CD4-positive, alpha-beta T cell treated with Interleukin-17A for 1 hour (primary cell): ENCODE data around the gene PADI6.
A peak's percentile ranks its signal among the peaks of the same experiment; 100 is the strongest.
"Not testable (repeated sequence)": the region's sequence is repeated elsewhere in the genome, so short reads cannot be mapped to it uniquely, and the experiment has no call there.

ENCODE experiments used
- DNase-seq: peaks from one replicate; pipeline ENCODE4 v3.0.0-alpha.2; 2020

Gene PADI6

DNA sequence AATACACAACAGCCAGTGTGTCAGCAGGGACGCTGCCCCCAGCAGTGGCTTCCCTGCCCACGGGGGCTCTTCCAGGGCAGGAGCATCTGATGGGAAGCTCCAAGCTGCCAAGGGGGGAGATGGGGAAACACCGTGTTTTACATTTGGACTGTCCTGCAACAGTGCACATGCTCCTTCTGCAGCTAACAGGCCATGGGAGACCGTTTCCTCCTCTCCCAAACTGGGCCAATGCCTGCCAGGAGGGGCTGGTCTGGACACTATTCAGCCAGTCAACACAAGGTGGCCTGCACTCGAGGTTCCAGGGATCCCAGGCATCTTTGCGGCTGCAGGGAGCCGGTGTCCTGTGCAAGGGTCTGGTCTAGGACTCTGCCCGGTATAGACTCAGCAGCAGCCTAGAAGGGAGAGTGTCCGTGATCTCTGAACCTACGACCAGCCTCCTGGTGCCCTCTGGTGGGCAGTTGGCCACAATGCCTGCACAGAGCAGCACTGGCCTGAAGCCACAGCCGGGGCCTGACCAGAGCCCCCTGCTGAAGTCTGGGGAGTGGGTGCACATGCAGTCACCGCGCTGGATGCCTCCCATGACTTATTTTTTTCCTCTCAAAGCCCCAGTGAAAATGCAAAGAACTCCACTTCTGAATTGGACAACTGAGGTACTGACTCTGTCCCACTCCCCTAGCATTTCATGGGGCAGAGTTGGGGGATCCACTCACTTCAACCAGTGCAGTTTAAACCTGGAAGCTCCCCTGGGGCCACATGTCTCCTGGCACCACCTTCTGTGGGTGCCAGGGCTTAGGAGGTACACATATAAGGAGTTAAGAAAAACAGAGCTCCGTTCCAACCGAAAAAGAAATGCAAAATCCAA is 34.1 kb downstream of the PADI6 start:
- DNase-seq: peak; percentile 35

DNA sequence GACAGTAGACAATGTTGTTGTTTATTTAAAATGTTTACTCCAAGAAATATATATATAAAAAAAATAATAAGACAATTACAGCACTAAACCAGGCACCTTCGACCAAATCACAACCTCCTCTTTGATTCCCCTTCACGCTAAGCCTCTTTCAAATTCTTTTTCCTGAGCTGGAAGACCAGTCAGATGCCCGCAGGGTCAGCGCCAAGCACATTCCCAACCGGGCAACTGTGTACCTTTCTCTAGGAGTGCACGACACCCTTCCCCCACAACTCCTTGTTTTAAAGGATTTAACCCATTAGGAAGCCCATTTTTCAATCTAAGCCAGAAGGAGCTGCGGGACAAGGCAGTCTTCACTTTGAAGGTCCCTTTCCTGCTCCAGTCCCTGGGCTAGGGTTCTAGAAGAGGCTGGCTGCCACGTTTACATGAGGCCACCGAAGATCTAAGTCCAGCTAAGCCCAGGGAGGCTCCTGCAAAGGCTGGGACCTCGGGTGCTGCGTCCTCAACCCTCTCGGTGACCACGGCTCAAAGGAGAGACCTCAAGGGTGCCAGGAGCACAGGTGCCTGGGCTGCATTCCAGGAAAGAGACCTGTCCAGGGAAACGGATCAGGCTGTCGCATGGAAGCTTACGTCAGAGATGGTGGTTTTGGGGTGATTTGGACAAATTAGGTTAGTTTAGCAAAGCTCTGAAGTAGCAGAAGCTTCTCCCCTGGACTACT is 34.9 kb downstream of the PADI6 start:
- not testable (repeated sequence) for DNase-seq

DNA sequence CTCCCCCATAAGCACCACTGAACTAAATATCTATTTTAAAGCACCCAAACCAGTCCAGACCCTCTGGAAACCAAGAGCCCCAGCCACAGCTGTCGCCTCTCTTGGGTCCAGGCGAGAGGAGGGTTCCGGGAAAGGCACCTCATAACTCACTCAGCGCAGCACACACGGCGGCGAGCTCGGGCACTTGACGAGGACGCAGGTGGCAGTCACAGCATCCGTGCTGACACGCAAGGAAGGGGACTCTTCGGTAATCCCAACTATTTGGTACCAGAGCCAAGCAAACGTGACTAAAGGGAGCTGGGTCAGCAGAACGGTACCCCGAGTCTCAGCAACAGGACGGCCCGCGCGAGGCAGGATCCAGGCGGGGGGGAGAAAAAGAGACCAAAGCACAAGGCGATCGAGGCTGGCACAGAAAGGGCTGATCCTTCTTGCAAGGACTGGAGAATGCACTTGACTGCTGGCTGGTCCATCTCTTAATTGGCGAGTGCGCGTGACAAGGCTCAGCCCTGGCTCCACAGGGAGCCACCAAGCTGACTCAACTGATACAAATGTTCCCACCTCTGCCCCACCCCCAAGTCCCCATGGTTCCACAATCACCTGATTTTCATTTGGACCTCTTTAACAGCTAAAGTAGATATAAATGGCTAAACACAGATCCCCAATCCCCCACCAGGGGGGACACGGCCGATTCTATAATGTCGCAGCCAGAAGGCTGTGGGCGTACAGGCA is 36.0 kb downstream of the PADI6 start:
- not testable (repeated sequence) for DNase-seq

DNA sequence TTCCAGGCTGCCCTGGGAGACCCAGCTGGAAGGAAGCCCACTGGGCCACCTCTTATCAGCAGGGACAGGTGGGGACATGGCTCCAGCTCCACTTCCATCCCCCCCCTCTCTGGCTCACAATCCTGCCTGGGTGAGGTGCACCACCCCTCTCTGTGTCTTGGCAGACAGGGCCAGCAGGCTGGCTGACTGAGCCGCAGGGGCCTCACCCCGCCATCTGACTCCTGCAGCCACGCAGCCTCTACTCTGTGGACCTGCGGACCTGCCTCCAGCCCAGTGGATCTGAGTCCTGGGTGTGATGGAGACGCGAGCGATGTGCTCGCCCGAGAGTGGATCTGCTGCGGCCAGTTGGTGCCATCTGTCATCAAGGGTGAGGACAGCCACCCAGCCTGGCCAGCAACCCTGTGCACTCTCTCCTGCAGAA is 37.4 kb downstream of the PADI6 start:
- no peak for DNase-seq

DNA sequence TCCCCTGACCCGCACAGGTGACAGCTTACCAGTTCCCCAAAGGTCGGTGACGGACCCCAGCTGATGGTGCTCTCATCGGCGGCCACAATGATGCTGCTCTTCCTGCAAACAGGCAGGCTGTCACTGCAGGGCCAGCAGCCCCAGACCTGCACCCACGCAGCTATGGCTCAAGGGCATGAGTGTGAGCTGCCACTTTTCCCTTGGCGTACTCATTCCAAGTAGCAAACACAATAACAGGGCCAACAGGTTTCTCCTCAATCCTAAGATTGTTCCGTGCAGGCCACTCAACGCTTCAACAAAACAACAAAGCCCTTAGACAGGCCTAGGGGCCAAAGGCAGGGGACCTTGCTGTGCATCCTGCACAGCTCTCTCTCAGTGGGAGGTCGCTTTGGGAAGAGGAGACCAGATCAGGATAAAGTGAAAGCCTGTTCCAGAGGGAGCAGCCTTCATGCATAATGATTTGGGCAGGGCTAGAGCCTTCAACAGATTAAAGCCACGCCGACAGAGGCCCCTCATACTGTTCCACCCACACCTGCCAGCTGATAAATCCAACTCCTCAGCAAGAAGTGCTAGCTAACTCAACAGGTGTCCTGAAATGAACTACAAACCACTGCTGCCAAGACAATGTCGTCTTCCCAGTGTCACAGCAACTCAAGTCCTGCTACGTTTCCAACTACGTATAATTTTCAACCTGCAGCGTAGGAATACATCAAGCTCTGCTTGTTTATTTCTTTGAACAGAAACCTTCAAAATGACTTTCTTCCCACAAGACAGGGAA is 40.3 kb downstream of the PADI6 start:
- DNase-seq: no peak

DNA sequence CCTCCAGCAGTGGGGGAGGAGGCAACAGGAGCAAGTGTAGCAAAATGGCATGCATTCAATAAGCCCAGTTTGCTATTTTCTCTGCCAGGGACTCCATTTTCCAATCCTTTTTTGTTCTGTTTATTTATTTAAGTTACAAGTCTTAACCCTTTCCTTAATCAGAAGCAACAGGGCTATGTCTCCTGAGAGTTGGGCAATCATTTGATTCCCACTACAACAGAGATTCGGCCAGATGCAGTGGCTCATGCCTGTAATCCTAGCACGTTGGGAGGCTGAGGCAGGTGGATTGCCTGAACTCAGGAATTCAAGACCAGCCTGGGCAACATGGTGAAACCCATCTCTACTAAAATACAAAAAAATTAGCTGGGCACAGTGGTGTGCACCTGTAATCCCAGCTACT is 42.0 kb downstream of the PADI6 start:
- DNase-seq: no peak

DNA sequence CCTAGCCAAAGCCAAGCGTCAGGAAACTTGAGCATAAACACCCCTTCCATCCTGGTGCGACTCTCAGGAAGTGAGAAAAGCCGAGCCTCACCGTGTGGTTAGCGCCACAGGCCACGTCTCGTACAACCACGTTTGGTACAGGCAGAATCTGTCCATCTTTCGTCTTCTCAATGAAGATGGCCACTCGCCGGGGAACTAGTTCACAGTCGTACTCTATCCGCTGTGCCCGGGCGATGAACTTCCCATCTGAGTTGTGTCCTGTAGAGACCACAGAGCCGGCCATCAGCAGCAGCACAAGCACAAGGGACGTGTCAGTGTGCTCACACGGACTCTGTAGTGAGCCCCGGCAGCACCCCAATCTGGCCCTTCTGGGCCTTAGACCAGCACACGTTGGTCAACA is 44.4 kb downstream of the PADI6 start:
- DNase-seq: no peak

DNA sequence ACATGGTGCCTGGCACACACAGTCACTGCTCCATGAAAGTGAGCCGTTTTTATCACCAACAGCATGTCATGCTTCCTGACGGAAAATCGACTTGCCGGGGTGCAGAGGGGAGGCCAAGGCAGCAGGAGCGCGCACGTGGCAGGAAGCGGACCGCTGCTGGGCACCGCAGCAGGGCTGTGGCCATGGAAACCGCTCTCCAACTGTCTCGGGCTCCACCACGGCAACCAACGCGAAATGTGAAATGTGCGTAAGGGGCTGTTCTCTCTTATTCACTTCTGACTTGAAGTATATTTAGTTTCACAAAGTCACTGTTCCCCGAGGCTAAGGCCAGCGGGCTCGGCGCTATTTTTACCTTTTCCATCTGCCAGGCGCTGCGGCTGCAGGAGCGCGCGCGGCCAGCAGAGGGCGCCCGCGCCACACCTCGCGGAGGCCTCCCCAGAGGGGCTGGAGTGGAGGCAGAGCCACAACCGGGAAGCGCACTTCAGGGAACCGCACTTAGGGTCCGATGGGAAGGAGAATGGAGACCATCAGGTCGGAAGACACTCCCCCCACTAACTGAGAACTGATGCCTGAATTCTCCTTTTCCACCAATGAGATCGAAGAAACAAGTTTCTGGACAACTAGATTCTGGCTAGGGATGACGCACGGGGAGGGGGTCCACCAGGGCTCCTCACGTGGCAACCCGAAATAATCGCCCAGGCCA is 47.8 kb downstream of the PADI6 start:
- peak; percentile 69 for DNase-seq

DNA sequence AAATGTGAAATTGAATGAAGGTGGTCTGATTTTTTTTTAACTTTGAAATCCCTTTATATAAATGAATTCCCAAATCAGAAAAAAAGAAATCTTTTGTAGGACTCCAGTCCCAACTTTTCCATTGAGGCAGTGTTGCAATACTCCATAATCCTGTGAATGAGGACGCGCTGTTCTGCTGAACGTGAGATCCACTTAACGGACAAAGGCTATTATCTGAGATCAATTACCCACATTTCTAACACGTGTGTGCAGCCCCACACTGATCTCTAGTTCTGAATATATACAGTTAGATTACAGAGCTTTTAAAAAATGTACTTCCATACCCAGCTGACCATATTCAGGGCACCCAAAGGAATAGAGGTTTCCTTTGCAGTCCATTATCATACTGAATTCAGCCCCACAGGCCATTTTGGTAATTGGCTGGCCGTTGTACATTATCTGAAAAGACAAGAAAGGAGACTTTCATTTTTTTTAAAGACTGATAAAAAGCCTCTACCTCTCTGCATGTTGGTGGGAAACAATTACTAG is 48.5 kb downstream of the PADI6 start:
- DNase-seq: no peak

DNA sequence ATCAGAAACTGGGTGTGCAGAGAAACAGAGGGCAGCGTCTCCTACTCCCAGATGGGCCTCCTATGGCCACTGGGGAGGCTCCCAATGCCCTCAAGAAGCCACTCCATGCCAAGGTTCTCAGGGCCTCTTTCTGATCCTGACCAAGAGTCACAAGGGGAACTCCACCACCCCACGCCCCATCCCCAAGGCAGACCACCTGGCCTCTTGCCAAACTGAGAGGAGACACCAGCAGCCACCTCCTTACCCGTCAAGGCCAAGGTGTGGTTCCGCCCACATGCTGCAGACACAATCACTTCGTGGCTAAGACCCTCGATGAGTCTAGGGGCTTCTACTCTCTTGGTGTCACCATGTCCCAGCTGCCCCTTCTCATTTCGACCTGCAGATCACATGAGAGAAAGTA is 50.5 kb downstream of the PADI6 start:
- DNase-seq: no peak

DNA sequence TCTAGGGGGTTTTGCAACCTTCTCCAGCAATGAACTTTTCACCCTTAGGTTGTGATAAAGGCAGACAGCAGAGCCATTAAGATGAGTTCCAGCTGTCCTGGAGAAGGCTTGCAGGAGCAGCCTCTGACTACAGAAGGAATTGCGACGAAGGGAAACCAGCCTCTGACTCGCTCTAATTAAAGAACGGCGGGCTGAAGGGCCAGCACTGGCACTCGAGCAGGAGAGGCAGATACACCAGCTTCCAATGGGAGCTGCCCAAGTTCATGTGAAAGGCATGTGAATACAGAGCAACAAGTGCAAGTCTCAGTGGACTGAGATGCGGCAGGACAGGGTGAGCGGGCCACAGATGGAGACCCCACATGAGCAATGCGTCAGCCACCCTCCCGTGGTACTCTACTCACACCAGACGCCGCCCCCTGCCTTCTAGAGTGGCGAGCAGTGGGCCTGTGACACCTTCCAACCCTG is 51.8 kb downstream of the PADI6 start:
- no peak for DNase-seq

DNA sequence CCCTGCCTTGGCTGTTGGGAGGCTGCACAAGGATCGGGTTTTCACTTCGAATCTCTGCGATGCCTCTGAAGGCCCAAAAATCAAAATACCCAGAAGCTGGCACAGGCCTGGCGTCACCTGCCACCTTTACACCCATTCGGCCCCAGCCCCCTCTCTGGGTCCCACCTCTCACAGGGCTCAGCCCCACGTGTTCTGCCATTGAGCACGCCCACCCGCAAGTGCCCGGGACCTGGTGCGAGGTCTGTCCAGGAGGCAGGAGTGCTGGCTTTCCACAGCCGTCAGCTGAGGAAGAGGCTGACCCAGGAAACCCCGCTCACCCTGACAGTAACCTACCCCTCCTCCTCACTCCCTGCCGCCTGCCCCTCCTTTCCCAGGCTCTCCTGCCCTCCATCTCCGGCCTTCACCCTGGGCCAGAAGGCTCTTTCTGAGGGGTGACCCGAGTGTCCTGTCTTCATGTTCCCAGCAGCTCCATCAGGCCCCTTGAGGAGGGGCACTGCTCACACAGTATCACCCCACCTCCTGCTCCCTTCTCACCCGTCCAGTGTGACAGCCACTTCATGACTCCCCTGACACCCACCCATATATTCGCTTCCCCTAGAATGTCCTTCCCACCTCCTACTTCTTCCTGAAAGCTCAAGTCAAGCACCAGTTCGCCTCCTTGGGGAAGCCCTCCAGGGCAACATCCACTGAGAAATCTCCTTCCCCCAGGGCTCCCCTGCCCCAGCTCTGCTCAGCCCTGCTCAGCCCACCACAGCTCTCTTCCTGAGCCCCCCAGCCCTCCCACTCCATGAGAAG is 54.0 kb downstream of the PADI6 start:
- no peak for DNase-seq

DNA sequence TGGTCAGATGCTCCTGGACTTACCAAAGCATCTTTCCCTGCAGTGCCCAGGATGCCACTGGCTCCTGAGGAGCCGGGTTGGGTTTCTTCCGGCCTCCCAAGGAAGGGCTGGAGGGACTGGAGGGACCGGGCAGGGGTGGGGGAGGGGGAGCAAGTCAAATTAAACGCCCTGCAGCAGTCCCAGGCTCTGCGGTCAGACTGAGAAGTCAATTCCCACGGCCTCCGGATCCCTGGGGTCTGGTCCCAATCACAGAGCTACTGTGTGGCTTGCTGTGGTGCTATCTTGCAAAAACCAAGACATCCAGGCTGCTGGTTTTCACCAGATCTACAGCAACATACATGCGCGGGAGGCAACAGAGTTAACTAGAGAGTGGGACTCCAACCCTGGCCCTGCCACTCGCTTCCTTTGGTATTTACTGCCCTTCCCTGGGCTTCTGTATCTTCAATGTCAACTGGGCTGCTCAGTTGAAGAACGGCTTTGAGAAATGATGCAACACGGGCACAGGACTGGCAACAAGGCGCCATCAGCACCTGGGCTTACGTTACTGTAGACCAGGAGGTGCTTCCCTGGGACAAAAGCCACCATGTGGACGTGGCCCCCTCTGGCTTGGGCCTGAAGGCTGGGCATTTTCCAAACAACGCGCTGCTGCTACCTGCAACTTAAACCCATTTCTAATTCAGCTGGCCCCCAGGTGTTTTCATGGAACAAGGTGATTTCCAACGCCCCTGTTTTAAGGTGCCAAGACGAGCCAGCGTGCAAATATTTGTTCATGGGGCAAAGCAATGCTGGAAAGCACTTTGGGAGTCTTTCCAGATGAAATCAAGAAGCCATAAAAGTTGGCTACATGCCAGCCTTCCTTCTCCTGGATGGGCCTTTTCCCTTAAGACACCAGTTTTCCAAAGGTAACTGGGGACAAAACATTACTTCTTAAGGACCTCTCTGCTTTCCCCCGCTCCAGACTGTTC is 56.0 kb downstream of the PADI6 start:
- no peak for DNase-seq

DNA sequence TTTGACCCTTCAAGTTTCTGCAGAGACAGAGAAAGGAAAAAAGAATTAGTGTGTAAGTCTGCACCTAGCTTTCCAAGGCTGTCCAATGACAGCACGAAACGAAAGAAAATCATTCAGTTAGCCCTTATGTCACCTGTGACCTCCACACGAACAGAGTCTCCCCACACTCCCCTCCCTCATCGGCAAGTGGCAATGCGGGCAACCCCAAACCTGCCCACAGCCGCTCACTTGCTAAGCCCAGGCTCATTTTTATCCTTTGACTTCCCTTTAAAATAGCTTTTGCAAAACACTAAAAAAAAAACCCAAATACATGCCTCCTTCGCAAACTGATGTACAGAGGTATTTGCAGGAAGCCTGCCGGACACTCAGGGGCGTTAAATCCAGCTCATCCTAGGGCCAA is 57.2 kb downstream of the PADI6 start:
- DNase-seq: no peak

DNA sequence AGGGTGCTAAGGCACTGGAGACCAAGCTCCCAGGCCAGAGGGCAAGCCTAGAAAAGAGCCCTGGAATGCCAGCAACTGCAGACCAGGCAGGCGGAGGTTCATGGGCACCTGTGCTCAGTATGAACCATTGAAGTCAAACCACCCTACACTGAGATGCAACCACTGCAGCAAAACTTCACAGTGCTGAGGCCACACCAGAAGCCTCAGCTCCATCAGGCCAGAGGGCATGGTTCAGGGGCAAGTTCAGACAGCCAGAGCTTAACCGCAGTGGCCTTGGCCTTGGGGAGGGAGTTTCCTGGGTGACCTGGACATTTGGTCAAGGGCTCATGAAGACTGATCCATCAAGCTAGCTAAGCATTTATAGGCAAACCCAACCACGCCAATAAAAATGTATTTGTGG is 60.4 kb downstream of the PADI6 start:
- DNase-seq: no peak

DNA sequence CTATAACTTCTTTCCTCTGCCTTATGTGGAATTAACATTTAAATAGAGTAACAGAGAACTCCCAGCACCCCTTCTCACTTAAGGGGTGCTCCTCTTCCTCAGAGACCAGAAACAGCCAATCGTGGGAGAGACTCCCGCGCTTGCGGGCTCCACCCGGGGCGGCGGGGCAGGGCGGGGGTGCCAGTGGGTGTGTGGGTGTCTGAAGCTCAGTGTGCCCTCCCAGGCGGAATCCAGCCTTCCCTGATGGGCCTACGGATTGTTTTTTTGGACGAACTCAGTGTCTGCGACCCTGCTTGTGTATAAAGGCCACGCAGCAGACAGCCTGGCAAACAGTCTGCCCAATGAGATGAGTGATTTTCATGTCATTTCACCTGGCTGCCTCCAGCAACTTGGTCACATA is 61.3 kb downstream of the PADI6 start:
- no peak for DNase-seq

DNA sequence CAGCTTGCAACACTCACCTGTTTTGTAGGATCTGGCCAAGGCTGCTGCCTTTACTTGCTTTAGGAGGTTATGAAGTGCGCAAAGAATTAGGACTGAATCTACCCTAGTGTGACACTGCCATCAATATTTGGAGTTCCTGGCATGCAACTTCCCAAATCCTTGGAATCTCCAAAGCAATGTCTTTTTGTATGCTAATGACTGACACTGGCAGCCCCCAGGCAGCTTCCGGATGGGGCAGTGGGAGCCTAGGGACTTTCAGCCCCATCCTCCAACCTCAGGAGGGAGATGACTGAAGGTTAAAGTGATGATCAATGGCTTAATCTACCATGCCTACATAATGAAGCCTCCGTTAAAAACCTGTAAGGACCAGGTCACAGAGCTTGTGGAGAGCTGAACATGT is 62.0 kb downstream of the PADI6 start:
- DNase-seq: no peak

DNA sequence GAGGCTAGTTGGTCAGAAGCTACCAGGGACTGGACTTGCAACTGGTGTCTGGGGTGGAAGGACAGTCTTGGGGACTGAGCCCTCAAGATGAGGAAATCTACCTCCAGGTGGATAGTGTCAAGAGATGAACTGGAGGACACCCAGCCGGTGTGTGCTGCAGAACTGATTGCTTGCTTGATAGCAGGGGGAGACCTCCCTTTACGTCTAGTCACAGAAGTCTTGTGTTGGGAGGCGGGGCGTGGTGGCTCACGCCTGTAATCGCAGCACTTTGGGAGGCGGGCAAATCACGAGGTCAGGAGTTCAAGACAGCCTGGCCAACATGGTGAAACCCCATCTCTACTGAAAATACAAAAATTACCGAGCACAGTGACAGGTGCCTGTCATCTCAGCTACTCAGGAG is 62.6 kb downstream of the PADI6 start:
- no peak for DNase-seq

DNA sequence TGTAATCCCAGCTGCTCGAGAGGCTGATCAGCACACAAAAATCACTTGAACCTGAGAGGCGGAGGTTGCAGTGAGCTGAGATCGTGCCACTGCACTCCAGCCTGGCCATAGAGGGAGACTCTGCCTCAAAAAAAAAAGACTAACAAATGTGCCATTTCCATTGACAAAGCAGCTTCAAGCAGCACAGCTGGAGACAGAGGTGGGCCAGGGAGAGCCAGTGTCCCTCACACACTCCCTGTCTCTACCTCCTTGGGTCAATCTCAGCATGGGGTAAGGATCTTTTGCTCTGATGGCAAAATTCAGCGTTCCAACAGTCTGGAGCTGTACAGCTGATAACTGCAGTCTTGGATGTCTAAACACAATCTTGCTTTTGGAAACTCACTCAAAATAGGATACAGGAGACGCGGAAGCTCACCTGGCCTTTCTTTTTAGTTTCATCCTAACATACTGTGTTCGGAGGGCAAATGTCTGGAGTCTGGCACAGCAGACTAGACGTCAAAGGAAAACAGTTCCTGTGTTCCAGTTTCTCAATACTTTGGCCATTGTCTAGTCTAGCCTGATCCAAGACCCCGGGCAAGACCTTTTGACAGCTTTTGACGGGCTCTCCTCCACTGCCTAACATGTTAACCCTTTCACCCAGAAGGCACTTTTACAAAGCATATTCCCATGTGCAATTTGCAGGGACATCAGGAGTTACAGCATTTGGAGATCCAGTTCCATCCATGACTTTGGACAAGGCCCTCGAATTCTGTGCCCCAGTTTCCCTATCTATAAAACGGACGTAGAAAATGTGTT is 64.6 kb downstream of the PADI6 start:
- no peak for DNase-seq
